KMS-11 (cell line): ENCODE measurements around the gene MINDY2.

Source experiments
- H2AFZ ChIP-seq: fragments of 200-600 bp; sonication (generic); 2 replicates; pipeline ENCODE4 v1.6.1; 2016; ENCODE audit warnings: antibody characterized with exemption, mixed run types, low read depth
- H3K27ac ChIP-seq: fragments of 200-600 bp; sonication (generic); 2 replicates; pipeline ENCODE4 v1.6.1; 2016; ENCODE audit warnings: mild to moderate bottlenecking, mixed run types
- H3K27me3 ChIP-seq: fragments of 200-600 bp; sonication (generic); 2 replicates; pipeline ENCODE4 v1.6.1; 2017; ENCODE audit warnings: mild to moderate bottlenecking, low read depth, mixed run types, moderate library complexity; ENCODE audit not compliant: insufficient read depth
- H3K36me3 ChIP-seq: fragments of 200-600 bp; sonication (generic); 2 replicates; pipeline ENCODE4 v1.6.1; 2017; ENCODE audit warnings: mild to moderate bottlenecking, mixed run types; ENCODE audit not compliant: insufficient read depth
- H3K4me1 ChIP-seq: fragments of 200-600 bp; sonication (generic); 2 replicates; pipeline ENCODE4 v1.6.1; 2016; ENCODE audit warnings: mild to moderate bottlenecking, low read depth, mixed run types; ENCODE audit not compliant: poor library complexity, severe bottlenecking
- H3K4me2 ChIP-seq: fragments of 200-600 bp; sonication (generic); 2 replicates; pipeline ENCODE4 v1.7.0; 2016; ENCODE audit warnings: mild to moderate bottlenecking, mixed run types
- H3K4me3 ChIP-seq: fragments of 200-600 bp; sonication (generic); IDR thresholded peaks from 2 replicates; pipeline ENCODE4 v1.6.1; 2017; ENCODE audit warnings: low read depth, low read length, mixed read lengths; ENCODE audit not compliant: insufficient read depth
- H3K79me2 ChIP-seq: fragments of 200-600 bp; sonication (generic); 2 replicates; pipeline ENCODE4 v1.6.1; 2016; ENCODE audit warnings: low read depth, mixed run types; ENCODE audit not compliant: insufficient read depth
- H3K9ac ChIP-seq: fragments of 200-600 bp; sonication (generic); 2 replicates; pipeline ENCODE4 v1.6.1; 2016; ENCODE audit warnings: mild to moderate bottlenecking, mixed run types
- H4K20me1 ChIP-seq: fragments of 200-600 bp; sonication (generic); 2 replicates; pipeline ENCODE4 v1.6.1; 2016; ENCODE audit warnings: mild to moderate bottlenecking, mixed run types; ENCODE audit not compliant: insufficient read depth
- TF ChIP-seq, protein P1 (sequence below): fragments of 200-600 bp; sonication (generic); conservative IDR thresholded peaks from 2 replicates; pipeline ENCODE4 v1.6.1; 2017; ENCODE audit warnings: low read depth, mild to moderate bottlenecking, antibody characterized with exemption, low read length, moderate library complexity, mixed read lengths

The MINDY2 gene

DNA sequence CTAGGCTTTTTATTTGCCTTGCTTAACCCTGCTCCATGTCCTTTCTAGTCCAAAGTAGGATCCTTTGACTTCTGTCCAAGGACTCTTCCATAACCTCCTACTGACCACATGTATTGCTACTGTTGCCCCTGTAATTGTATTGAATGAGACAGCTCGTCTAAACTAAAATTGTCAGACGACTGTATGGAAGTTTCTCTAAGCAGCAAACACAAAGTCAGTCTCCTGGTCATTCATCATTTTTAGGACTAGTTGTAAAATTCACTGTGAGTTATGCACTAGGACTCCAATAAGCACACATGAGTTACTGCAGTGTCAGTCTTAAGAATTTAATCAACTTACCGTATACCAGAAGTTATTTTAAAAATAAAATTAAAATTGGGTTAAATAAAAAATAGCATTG lies 129.5 kb downstream of the MINDY2 start:
- no peak overlapping the region for H3K4me3 ChIP-seq
- TF ChIP-seq, protein P1, sequence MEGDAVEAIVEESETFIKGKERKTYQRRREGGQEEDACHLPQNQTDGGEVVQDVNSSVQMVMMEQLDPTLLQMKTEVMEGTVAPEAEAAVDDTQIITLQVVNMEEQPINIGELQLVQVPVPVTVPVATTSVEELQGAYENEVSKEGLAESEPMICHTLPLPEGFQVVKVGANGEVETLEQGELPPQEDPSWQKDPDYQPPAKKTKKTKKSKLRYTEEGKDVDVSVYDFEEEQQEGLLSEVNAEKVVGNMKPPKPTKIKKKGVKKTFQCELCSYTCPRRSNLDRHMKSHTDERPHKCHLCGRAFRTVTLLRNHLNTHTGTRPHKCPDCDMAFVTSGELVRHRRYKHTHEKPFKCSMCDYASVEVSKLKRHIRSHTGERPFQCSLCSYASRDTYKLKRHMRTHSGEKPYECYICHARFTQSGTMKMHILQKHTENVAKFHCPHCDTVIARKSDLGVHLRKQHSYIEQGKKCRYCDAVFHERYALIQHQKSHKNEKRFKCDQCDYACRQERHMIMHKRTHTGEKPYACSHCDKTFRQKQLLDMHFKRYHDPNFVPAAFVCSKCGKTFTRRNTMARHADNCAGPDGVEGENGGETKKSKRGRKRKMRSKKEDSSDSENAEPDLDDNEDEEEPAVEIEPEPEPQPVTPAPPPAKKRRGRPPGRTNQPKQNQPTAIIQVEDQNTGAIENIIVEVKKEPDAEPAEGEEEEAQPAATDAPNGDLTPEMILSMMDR = no peak
- no peaks in the 10 kb centered on the region for H3K27me3 ChIP-seq
- H3K27ac ChIP-seq = no peak overlapping the region
- peaks cover 10% of the 10 kb centered on the region for H3K36me3 ChIP-seq
- no peak overlapping the region for H3K4me2 ChIP-seq
- no peak overlapping the region for H2AFZ ChIP-seq
- no peak overlapping the region for H3K9ac ChIP-seq
- H3K79me2 ChIP-seq = no peaks in the 10 kb centered on the region
- peaks cover 4% of the 10 kb centered on the region for H3K4me1 ChIP-seq
- no peaks in the 10 kb centered on the region for H4K20me1 ChIP-seq

DNA sequence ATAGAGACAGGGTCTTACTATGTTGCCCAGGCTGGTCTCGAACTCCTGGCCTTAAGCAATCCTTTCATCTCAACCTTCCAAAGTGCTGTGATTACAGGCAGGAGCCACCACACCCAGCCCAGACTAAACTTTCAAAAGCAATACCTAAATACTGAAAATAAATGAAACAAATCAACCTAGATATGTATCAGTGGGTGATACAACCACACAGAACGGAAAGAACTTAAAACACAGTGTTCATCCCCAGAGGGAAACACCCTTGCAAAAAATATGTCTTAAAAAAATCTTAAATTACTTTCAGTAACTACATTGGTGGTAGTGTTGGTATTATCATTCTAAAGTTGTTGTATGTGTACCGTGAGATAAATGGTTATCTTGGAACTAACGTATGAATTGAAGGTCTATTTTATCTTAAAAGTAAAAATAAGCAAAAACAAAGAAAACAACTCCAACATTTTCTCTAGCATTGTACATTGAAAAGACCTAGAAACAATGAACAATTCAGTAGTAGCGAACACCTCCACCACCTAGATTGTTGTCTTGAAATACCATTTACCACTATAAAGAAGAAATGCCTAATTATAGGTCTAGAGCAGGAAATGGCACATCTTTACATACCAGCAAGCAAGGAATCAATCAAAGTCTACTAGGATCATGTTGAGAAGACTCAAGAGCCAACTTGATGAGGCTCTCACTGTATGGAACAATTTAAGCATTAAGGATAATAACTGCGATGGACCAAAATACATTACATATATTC lies 137.6 kb downstream of the MINDY2 start:
- H3K27me3 ChIP-seq = no peaks in the 10 kb centered on the region
- H3K79me2 ChIP-seq = no peaks in the 10 kb centered on the region; the same call in 1 of the 2 replicates
- H4K20me1 ChIP-seq = 0 out of 2 replicates have a peak, but pooled peaks cover 4% of the 10 kb centered on the region
- no peak overlapping the region for H3K4me3 ChIP-seq
- no peak overlapping the region for H2AFZ ChIP-seq
- H3K9ac ChIP-seq = no peak overlapping the region
- H3K4me1 ChIP-seq = no peaks in the 10 kb centered on the region
- H3K27ac ChIP-seq = no peak overlapping the region
- 0 out of 2 replicates have a peak, but pooled peaks cover 7% of the 10 kb centered on the region for H3K36me3 ChIP-seq
- TF ChIP-seq, protein P1 = no peak
- no peak overlapping the region for H3K4me2 ChIP-seq

DNA sequence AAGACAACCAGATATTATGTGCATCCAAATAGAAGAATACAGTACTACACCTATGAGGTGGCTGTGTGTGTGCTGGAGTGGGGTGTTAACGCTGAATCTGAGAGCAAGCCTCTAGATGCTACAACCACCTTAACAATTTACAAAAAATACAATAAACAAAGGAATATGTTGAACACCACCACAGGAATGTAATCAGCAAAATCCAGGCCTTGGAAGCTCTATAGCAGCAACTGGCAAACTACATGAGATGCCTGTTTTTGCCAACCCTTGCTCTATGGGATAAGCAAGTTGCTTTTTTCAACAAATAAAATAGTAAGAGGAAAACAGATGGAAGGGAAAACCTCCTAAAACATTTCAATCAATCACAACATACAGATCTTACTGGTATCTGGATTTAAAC lies 138.5 kb downstream of the MINDY2 start:
- Histone ChIP-seq H4K20me1 (0 out of 2 replicates have a peak, but pooled peaks cover 4% of the 10 kb centered on the region), H3K27me3 (no peaks in the 10 kb centered on the region), H3K36me3 (0 out of 2 replicates have a peak, but pooled peaks cover 7% of the 10 kb centered on the region), H3K4me2 (no peak overlapping the region), H3K4me1 (no peaks in the 10 kb centered on the region), H3K4me3 (no peak overlapping the region), H3K79me2 (peaks cover 1% of the 10 kb centered on the region; the same call in 1 of the 2 replicates), H3K9ac (no peak overlapping the region), H2AFZ (no peak overlapping the region), H3K27ac (no peak overlapping the region)
- TF ChIP-seq, protein P1 = no peak

DNA sequence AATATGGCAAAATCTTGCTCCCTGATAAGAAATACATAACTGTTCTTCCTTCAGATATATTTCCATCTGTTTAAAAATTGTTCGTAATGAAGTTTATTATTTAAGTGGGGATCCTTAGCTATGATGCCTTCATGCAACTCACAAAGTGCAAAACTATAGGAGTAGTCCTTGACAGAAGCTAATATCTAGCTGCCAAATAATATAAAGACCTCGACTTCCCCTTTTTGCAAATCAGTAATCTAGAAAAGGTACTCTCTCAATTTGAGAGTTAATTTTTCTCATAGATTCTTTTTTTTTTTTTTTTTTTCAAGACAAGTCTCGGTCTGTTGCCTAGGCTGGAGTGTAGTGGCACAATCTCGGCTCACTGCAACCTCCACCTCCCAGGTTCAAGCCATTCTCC lies 139.4 kb downstream of the MINDY2 start:
- Histone ChIP-seq H3K4me3 (no peak overlapping the region), H3K4me2 (no peak overlapping the region), H4K20me1 (0 out of 2 replicates have a peak, but pooled peaks cover 4% of the 10 kb centered on the region), H3K79me2 (peaks cover 6% of the 10 kb centered on the region; the same call in 1 of the 2 replicates), H3K4me1 (no peaks in the 10 kb centered on the region), H2AFZ (no peak overlapping the region), H3K36me3 (0 out of 2 replicates have a peak, but pooled peaks cover 4% of the 10 kb centered on the region), H3K27ac (no peak overlapping the region), H3K27me3 (no peaks in the 10 kb centered on the region), H3K9ac (no peak overlapping the region)
- TF ChIP-seq, protein P1 = no peak
